ENCODE measurements around the gene ERF.

Gene ERF

DNA sequence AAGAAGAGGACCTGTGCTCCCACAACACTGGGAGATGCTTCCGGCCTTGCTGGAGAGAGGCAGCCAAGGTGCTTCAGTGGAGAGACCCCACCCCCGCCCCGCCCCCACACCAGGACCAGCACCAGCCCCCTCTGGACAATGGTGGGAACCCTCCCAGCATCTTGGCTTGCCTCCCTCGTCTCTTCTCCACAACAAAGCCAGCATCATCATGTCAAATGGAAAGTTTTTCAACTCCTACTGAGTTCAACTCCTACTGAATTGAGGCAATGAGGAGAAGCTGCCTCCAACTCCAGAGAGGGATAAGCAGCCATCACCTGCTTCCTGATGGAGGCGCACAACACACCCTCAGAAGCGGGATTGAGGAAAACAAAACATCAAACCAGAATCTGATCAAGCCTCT, 50.3 kb downstream of the ERF start:
- Histone ChIP-seq H3K27me3 (ENCODE audit: control insufficient read depth, insufficient read depth, low read length) (no peaks in the 10 kb centered on the region), H3K27ac (no peak overlapping the region), H2AFZ (no peak overlapping the region), H3K36me3 (ENCODE audit: control insufficient read depth, insufficient read depth, low read length) (no peaks in the 10 kb centered on the region), H3K4me2 (ENCODE audit: low read length) (no peak overlapping the region), H3K4me3 (ENCODE audit: low read depth, low read length) (no peak overlapping the region), H3K79me2 (peaks cover 70% of the 10 kb centered on the region), H3K9ac (no peak overlapping the region), H3K9me3 (ENCODE audit: control insufficient read depth, low read length) (no peaks in the 10 kb centered on the region), H3K4me1 (peaks cover 12% of the 10 kb centered on the region)
- TF ChIP-seq, protein P1, sequence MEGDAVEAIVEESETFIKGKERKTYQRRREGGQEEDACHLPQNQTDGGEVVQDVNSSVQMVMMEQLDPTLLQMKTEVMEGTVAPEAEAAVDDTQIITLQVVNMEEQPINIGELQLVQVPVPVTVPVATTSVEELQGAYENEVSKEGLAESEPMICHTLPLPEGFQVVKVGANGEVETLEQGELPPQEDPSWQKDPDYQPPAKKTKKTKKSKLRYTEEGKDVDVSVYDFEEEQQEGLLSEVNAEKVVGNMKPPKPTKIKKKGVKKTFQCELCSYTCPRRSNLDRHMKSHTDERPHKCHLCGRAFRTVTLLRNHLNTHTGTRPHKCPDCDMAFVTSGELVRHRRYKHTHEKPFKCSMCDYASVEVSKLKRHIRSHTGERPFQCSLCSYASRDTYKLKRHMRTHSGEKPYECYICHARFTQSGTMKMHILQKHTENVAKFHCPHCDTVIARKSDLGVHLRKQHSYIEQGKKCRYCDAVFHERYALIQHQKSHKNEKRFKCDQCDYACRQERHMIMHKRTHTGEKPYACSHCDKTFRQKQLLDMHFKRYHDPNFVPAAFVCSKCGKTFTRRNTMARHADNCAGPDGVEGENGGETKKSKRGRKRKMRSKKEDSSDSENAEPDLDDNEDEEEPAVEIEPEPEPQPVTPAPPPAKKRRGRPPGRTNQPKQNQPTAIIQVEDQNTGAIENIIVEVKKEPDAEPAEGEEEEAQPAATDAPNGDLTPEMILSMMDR (IDR thresholded peaks at IDR 0.05), result no peak

DNA sequence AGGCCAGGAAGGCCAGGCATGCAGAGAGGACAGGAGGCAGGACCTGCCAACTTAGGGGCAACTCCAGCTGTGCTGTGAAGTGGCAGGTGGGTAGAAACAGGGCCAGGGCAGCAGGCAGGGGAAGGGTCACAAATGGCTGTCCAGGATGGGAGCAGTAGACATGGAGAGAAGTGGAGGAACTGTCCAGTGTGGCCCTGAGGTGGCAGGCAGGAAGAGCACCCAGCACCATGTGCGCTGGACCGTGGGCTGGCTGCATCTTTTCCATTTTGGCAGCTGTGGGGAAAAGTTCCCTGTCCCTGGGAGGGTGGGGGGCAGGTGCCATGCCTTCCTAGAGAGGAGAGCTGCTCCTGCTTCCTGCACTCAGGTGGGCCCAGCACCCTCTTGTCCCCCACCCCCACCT, 51.2 kb downstream of the ERF start:
- Histone ChIP-seq H3K4me1 (peaks cover 12% of the 10 kb centered on the region), H3K4me2 (ENCODE audit: low read length) (no peak overlapping the region), H3K36me3 (ENCODE audit: control insufficient read depth, insufficient read depth, low read length) (no peaks in the 10 kb centered on the region), H3K27ac (no peak overlapping the region), H3K9ac (no peak overlapping the region), H3K9me3 (ENCODE audit: control insufficient read depth, low read length) (no peaks in the 10 kb centered on the region), H3K4me3 (ENCODE audit: low read depth, low read length) (no peak overlapping the region), H2AFZ (no peak overlapping the region), H3K27me3 (ENCODE audit: control insufficient read depth, insufficient read depth, low read length) (no peaks in the 10 kb centered on the region), H3K79me2 (peaks cover 61% of the 10 kb centered on the region)
- TF ChIP-seq, protein P1 (IDR thresholded peaks at IDR 0.05), result no peak

DNA sequence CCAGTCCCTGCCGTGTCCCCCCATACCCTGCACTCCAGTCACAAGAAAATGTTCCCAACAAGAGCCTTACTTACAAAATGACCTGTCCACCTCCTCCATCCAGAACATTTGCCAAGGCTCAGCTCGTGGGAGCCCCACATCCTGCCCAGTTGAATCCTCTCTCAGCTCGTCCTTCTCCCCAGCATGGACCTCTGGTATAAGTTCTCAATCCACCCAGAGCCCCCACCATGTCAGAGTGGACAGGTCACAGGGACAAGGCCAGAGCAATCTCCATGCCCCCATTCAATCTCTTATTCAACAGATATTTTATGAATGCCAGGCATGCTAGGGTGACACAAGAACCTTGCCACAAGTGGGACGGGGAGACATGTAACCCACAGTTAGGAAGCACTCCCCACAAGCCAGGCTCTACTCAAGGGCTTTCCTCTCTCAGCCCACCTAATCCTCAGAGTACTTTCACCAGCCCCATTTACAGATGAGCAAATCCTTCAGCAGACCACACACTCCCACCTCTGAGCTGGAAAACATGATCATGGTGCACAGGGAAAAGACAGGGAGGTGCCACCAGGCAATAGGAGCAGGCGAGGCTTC, 52.5 kb downstream of the ERF start:
- Histone ChIP-seq H3K27me3 (ENCODE audit: control insufficient read depth, insufficient read depth, low read length) (no peaks in the 10 kb centered on the region), H3K27ac (peak overlapping the region; percentile 19), H3K36me3 (ENCODE audit: control insufficient read depth, insufficient read depth, low read length) (no peaks in the 10 kb centered on the region), H3K4me1 (peaks cover 5% of the 10 kb centered on the region), H2AFZ (no peak overlapping the region), H3K4me2 (ENCODE audit: low read length) (no peak overlapping the region), H3K9ac (no peak overlapping the region), H3K9me3 (ENCODE audit: control insufficient read depth, low read length) (no peaks in the 10 kb centered on the region), H3K4me3 (ENCODE audit: low read depth, low read length) (no peak overlapping the region), H3K79me2 (peaks cover 49% of the 10 kb centered on the region)
- TF ChIP-seq, protein P1 (IDR thresholded peaks at IDR 0.05), result no peak

DNA sequence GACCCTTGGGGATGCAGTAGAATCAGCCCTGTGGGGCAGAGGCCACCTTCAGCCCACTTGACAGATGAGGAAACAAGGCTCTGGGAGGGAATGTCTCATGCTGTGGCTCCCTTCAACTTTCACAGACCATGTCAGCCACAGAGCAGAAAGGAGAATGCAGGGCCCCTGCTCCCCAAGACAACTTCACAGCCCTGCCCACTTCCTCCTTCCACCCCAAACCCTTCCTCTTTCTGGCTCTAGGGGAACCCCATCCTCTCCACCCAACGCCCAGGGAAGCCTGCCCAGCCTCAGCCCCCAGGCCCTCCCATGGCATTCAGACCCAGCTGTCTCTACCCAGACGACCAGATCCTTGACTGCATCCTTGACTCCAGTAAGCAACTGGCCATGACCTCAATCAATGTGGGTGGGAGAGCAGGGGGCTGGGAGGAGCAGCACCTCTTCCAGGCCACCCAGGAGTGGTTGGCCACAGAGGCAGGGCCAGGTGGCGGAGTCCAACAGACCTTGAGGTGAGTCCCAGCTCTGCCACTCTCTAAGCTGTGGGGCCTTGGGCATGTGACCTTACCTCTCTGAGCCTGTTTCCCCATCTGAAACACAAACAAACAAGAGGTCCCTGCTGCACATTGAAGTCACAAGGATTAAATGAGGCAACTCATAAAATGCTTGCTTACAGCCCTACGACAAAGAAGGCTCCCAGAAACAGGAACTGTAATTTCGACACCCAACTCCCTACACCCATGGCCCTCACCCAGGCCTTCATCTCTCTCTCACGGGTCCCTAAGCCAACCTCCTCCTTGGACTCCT, 53.2 kb downstream of the ERF start:
- H3K36me3 ChIP-seq (ENCODE audit: control insufficient read depth, insufficient read depth, low read length), result no peaks in the 10 kb centered on the region
- no peaks in the 10 kb centered on the region for H3K27me3 ChIP-seq (ENCODE audit: control insufficient read depth, insufficient read depth, low read length)
- no peak overlapping the region for H3K4me3 ChIP-seq (ENCODE audit: low read depth, low read length)
- no peak overlapping the region for H3K9ac ChIP-seq
- H3K79me2 ChIP-seq, result peaks cover 43% of the 10 kb centered on the region
- no peak overlapping the region for H3K4me2 ChIP-seq (ENCODE audit: low read length)
- no peak overlapping the region for H3K27ac ChIP-seq
- H3K4me1 ChIP-seq, result peaks cover 5% of the 10 kb centered on the region
- H3K9me3 ChIP-seq (ENCODE audit: control insufficient read depth, low read length), result no peaks in the 10 kb centered on the region
- no peak overlapping the region for H2AFZ ChIP-seq
- TF ChIP-seq, protein P1 (IDR thresholded peaks at IDR 0.05), result no peak
